AG08395 (cell line): Measurements from ENCODE around the gene BCL11B.

ENCODE experiments used
- DNase-seq: peaks from one replicate; pipeline ENCODE4 v3.0.0; 2012; ENCODE audit warnings: mixed read lengths, low spot score

BCL11B gene

DNA sequence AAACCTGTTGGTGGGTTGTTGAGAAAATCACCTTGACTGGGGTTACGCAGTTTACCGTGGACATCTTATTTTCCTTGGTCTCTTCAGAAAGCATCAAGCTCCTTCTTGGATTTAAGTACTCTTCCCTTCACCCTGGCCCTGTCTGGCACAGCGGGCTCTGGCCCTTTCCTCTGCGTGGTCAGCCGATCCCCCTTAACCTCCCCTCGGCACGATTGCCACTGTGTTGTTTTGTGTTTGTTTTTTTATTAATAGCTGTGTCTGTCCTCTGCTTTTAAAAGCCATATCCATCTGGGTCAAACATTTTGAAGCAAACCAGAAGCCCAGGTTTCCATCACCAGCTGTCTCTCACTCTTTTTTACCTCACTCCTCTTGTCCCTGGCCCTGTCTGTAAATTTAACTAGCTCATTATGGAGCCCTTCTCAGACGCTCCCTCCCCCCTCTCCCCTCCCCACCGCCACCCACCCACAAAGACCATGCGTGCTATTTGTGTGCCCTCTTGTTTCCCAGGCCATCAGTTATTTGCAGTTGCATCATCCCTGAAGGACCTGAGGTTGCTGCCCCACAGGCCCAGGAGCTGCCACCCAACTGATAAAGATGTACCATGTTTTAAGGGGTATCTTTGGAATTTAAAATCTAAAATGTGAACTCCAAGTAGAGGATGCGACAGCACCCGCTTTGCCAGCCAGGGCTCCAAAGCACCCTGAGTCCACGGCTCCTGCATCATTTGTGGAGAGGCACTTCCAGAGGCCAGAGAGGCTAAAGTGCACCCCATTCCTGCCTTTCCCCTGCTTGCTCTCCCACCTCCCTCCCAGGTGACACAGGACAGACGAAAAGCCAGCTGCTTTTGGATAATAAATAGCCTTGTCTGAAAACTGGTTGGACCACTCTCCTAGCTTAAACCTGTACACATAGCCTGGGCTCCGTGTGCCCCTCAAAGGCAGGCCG, 3.9 kb downstream of the BCL11B start:
- no peak for DNase-seq

DNA sequence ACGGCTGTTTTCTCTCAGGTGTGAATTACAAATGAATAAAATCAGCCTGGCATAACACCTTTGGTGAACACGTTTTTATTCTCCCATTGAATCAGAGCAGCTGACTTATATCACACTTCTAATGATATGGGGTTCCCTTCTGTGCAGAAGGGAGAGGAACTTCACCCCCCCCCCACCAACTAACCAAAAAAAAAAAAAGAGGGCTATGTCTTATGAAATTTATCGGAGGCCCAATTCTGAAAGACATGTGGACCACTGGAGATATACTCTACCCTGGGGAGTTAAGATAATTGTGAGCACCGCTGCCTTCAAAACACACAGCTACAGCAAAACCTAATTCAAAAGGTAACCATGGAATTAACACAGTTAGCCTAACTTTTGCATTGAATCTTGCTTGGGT, 4.6 kb downstream of the BCL11B start:
- DNase-seq = no peak

DNA sequence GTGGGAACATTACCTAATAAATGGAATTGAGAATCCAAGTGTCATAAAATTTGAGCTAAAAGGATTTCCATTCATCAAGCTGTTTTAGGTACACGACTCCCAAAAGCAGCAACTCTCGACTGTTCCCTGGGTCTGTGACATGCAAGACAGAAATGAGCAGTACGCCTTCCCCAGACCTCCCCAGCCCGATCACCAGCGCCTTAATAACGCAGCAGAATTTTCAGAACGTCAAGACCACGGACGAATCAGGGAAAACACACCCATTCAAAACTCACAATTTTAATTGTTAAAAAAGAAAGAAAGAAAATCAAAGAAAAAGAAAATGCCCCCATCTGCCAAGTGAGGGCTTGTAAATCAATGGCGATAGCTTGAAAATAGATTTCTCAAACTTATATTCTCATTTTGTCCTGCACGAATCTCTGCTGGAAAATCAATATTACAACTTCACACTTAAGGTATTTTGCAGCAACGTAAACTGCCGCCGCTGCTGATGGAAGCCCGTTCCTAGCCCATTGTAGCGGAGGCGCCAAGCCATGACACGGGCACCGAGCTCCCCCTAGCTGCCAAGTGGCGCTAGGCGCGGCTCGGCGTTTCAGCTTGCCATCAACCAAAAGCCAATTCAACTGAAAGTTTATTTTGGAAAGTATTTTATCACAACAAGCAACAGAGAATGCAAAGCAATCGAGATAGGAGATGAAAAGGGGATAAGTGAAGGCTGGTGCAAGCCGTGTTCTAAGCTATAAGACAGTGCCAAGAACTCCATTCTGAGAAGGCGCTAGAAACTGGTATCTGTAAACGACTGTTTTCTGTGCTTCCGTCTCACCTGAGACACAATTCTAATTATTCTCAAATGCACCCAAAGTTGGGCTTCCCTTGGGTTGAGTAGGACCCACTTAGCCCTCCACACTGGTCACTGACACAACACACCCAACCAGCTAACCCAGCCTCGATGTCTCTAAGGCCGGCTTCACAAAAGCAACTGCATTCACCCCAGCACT, 5.5 kb downstream of the BCL11B start:
- DNase-seq = peak; percentile 79

DNA sequence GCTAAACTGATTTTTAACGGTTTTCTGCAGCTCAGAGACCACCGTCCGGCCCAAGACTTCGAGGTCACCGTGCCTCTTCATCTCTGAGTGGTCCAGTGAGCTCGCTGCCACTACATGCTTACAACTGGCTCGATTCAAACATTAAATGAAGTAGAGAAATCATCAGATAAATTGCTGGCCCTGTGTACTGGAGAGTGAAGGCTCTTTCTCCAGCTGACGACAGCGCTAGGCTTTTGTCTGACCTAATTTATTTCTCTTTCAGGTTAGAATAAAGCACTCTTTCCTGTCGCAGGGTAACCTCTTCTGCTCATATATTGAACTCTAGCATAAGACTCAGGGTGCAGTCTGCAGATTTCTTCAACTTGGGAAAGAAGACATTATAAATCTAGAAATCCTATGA, 6.4 kb downstream of the BCL11B start:
- no peak for DNase-seq

DNA sequence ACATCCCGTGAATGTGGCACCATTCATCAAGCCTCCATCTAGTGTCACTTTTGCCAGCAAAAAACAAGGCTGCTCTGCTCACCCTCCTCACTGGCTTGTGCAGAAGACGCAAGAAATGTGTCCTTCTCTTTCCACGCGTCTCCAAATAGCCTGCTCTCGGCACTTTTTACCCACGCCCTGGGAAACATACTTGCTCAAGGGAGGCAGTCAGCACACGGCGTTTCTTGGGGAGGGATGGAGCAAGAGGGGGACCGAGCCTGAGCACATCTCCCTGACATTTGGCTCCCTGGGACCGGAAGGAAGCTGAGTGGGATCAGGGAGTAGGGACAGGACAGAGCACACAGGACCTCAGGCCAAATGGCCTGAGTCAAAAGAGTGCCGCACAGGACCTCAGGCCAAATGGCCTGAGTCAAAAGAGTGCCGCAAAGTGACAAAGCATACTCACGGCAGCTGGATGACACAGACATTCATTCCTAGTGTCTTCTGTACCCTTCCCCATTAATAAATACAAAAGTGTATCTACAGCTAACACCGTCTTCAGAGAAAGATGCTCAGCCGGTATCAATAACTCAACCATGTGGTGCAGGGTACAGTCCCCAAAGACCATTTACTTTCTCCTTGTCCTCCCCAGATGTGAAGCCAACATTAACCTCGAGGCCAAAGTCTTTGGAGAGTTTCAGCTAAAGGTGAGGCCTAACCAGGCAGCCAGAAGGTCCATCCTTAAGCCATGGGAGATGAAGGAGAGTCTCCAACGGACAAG, 7.1 kb downstream of the BCL11B start:
- no peak for DNase-seq

DNA sequence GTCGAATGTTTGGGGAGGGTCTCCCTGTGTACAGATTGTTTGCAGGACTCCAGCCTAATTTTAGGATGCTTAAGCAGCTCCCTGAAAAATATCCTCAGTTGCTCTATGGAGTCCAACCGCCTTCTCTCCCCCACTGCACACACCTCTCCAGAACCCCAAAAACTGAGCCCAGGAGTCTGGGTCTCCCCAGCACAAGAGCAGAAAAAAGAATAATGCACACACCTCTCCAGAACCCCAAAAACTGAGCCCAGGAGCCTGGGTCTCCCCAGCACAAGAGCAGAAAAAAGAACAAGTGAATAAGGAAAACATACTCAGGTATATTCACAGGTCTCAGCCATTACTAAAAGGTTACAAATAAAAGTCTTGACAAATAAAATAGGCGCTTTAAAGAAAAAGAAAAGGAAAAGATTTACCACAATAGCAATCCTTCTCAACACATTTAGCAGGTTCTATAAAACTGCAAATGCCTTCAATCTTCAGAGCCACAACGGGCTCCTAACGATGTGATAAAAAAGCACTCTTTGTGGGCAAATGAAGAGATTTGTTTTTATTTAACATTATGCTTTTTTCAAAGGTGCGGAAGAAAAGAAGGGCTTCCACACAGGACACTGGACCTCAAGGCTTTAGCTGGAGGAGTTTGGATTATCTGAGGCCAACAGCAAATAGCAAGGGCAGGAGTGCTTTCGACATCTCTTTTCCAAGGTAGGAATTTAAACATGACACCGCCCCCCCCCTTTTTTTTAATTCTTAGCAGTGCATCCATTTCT, 8.2 kb downstream of the BCL11B start:
- DNase-seq = no peak

DNA sequence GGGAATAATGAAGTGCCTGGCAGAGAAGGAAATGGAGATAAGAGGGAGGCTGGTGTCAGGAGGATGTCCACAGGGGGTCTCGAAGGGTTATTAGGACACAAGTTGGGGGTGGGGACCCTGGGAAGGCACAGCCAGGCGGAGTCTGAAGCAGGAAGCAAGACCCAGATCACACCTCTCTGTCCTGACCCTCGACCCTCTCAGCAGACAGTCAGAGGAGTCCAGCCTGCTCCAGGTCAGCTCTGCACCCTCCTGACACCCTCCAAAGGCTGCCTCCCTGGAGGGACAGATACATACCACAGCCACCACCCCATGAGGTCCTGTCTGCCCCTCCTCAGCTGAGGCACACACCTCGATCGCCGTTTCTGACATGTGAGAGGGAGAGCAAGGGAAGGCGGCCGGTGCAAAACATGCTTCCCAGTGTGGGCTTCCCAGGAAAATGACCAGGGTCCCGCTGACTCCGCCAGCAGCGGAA, 9.0 kb downstream of the BCL11B start:
- DNase-seq = no peak

DNA sequence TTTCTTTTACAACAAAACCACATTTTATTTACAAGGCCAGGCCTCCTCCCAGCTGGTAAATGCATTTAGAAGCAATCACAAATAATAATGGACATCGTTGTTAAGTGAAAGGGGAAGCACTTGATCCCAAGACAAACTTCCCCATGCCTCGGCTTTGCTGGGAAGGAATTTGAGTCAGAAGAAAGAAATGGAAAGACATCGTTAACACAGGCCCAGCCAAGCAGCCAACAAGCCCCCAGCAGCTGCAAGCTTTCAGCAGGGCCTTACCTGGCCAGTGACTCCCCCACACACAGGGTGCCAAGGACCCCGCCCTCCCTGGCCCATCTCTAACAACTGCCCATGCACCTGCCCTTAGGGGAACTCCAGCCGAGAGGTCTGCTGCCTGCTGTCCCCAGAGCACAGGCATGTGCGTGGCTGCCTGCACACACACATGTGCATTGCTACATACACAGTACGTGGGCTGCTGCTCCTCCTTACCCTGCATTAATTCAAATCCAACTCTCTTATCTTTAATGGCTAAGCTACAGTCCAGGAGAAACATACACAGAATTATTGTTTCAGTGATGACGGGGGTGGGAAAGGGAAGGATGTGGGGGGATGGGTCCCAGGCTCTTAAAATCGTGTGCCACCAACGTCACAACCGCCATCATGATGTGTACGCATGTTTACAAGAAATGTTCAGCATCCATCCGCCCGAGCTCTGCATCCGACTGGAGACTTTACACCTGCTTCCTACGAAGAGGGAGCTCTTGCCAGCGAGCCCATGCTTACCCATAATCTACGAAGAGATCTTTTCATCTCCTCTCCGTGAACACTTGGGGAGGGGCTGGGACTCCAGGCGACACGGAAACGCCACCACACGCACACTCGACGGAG, 9.8 kb downstream of the BCL11B start:
- DNase-seq = no peak

DNA sequence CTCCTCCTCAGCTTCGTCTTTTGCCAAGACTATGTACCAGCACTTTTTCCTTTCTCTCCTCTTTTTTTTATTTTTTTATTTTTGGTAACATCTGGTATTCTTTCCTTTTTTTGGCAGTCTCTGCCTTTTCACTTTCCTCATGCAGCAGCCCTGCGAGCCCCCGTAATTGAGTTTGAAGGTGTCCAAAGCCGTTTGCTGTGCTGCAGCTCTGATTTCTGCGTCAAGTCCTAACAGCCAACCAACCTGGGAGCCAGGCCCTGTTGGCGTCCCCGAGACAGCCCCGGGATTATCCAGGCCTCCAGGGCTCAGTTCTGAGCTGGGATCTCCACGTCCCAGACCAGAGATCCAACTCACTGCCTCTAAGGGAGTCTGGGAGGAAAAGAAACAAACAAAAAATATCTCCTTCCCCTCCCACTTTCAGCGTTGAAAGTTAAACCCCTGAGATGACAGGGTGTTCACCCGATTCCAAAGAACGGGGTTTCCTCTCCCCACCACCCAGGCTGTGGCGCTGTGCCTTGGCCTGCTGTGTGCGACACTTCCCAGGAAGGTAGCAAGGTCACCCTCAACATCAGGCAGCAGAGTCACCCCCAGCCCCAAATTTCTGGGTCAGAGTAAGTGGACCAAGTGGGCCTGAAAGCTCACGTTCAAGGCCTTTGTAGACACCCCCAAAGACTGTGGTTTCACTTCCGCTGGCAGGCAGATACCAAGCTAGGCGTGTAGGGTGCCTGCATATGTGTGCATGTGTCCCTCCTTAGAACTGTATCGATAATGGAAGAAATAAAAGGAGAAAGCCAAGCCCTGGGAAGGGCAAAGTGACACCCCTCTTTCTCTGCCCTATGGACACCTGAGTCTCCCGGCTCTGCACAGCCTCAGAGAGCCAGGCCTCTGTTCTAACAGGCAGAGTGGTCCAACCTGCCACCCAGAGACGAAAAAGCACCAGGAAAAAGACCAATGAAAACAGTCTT, 11.1 kb downstream of the BCL11B start:
- no peak for DNase-seq

DNA sequence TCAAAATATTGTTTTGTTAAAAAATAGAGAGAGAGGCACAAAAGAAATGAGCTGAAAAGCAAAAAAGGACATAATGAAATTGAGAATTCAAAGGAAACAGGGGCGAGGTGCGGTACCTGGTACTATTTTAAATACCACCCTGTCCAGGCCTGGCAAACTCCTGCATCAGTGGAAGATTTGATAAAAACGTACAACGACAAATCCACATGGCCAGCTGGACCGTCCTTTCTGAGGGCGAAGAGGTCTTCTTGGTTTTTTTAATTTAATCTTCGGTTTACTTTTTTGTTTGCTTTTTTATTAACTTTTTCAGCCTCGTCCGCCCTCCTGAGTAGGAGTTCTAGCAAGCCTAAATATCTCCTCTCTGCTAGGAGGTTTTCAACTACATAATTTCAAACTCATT, 11.9 kb downstream of the BCL11B start:
- DNase-seq = no peak

DNA sequence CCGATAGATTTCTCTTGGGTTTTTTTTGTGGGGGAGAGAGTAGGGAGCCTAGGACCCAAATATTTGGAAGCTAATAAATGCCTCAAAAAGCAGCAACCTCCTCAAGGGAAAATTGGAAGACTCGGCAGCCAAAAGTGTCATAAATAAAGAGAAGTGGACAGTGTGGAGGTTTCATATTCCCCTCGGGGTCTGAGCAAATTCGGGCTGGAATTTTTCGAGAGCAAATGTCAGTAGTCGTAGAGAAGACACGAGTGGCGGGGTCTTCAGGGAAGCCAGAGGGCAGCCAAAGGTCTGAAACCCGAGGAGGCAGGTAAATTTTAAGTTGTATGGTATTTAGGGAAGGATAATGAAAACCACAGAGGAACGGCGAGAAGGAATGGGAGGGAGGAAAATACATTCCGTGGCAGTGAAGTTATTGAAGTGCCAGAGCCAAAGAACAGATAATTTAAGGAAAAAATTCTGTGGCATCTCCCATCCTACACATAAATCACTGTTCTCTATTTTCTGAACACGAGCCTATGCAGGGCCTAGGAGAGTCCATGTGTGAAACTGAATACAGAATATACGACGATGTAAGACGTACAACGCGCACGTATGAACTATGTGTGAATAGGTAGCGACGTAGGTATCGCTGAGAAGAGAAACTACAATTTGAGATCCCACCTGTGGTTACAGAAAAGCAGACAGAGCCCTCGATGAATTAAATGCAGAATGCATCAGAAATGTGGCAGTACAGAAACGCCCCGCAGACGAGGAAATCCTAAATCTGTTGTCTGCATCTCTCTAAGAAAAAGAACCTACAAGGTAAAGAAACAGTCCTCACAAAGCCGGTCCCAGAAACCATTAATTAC, 12.9 kb downstream of the BCL11B start:
- DNase-seq = no peak

DNA sequence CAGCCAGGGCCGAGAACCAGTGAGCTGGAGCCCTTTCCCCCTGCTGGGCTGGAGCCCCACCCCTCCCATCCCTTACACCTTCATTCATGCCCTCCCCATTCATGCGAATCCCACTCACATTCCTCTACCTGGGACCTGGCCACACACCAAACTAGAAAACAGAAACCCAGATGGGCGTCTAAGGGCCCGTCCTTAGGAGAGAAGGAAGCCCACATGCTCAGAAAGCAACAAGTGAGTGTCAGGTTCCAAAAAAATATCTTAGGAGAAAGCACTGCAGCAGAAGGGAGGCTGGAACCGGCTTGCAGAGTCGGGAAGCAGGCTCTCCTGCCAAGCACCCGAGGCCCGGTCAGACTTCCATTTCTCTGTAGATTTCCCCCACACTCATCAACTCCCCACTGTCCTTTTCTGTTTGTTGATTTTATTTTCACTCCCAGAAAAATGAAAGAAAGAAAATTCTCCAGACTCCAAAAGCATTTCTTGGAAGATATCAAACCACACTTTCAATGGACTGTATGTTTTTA, 13.6 kb downstream of the BCL11B start:
- DNase-seq = no peak

DNA sequence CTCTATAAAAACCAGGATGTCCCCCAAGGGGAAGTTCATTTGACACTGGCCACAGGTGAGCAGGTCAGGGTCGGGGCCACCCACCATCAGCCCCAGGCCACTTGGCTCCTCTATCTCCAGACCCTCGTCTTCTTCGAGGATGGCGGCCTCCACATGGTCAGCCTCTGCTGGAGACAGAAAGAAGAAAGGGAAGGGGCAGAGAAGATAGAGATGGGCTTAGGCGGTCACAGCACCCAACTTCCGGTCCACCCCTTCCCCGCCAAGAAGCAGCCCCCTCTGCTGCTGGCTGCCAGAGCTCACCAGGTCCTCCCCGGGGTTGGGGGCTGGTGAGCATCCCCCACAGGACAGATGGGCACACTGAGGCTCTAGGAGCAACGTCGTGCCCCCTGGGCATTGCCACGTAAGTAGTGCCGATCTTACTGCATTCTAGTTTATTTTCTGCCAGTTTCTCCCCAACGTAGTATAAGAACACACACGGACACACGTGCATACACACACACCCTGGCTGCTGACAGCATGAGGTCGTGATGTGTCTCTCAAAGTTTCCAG, 14.2 kb downstream of the BCL11B start:
- no peak for DNase-seq

DNA sequence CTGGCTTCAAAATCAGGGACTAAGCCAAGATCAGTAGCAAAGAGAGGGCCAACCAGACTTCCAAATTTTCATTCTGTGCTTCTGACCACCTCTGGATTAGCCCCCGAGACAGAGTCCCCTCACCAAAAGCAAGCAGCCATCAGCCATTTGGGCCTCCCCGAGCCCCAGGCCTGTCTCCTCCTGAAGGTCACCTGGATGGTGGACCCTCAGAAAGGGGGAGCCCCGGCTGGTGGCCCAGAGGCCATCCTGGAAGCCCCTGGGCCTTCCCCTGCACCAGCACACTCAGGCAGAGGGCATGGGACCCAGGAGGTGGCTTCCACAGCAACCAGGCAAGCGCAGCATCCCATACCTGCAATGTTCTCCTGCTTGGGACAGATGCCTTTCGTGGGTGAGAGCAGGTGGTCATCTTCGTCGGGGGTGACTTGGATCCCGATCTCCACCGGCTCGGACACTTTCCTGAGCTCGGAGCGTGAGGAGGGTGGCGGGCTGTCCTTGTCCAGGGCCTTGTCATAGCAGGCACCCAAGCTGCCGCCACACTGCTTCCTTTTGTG, 14.8 kb downstream of the BCL11B start:
- no peak for DNase-seq

DNA sequence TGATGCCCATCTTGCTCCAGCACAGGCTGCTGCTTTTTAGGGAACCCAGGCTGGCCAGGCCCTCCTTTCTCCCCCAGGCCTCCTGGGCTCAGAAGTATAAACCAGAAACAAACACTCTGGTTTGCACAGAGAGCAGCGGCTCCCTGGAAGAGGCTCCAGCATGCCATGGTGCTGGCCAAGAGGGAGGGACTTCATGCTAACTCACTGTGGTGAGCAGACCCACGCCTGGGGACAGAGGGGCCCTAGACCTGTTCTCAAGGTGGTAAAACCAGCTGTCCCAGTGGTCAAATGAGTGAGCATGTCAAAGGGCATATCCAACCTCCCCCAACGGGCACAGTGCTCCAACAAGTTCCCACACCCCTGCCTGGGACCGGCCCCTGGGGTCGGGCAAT, 15.5 kb downstream of the BCL11B start:
- DNase-seq = no peak

DNA sequence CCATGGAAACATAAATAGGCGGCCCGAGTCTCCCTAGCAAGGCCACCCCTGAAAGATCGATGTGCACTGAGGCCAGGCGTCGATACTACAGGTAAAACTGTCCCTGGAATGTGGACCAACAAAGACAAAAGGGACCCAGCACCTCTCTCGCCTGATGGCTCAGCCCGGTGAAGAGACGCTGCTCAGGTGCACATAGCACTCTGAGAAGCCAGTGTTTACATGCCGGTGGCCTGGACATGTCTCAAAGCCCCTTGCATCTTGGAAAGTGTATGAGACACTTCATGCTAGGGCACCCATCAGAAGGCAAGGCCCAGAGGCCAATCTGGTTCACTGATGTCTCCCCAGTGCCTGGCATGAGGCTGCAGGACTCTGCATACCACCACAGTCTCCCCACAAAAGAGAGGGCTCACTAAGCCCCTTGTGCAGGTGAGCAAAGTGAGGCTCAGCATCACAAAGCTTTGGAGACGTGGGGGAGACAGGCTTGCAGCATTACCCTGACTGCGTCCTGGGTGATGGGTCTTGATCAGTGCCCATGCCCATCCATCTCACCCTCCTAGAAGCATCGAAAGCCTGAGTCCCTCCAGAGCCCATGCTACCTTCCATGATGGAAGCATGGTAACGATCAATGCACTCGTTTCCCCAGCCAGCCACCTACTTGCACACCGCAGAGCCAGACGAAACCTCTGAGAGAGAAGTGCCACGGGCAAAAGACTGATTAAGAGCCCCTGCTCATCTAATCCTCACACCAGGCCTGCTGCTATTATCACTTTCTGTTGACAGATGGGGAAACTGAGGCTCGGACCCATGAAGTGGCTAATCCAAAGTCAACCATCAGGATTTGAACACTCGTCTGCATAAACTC, 16.1 kb downstream of the BCL11B start:
- DNase-seq = no peak
